ENCODE data around the gene SFXN1.

- no peak for TF ChIP-seq CTCF (IDR thresholded peaks at IDR 0.05)
- no peak for TF ChIP-seq POLR2A (IDR thresholded peaks at IDR 0.05)
These were observed 9.5 kb upstream of the SFXN1 start for GRCh38 chr5:175468892-175469291.

All from adrenal gland (tissue), 5 donors.